Lung (tissue), 12 donors: ENCODE results near the gene ING5. TPM values are rescaled to one million over a fixed set of nuclear protein-coding genes. Genes with fewer than 3 reads are reported as not detected.

Experiments
- ATAC-seq: fragments of 200-7000 bp; cut with Tn5 transposase; one replicate; pipeline ENCODE4 v1.9.1; 2020; ENCODE audit warnings: moderate number of reproducible peaks; ENCODE audit not compliant: insufficient read depth, low FRiP score
- DNase-seq, 3 donors: peaks; one replicate each; pipeline ENCODE4 v3.0.0-alpha.2; 2013 to 2017
- H3K27ac ChIP-seq, 2 donors: one replicate each; pipeline ENCODE4 v1.5.1; 2013; ENCODE audit warnings: mild to moderate bottlenecking in 2 of 2, moderate library complexity in 2 of 2, control low read depth in 1 of 2, inconsistent platforms in 1 of 2, low read depth in 1 of 2, low read length in 1 of 2
- H3K27me3 ChIP-seq, 3 donors: one replicate each; pipeline ENCODE4 v1.5.1; 2013; ENCODE audit warnings: low read length in 2 of 3; ENCODE audit not compliant: control insufficient read depth in 3 of 3, insufficient read depth in 3 of 3
- H3K36me3 ChIP-seq, 4 donors: one replicate each; pipeline ENCODE4 v1.5.1; 2013; ENCODE audit warnings: low read length in 4 of 4, mild to moderate bottlenecking in 1 of 4, moderate library complexity in 1 of 4; ENCODE audit not compliant: control insufficient read depth in 4 of 4, insufficient read depth in 4 of 4
- H3K4me1 ChIP-seq, 5 donors: one replicate each; pipeline ENCODE4 v1.5.1; 2013; ENCODE audit warnings: low read length in 5 of 5, mild to moderate bottlenecking in 2 of 5, moderate library complexity in 1 of 5; ENCODE audit not compliant: control insufficient read depth in 5 of 5, insufficient read depth in 5 of 5
- H3K4me3 ChIP-seq: one replicate; pipeline ENCODE4 v1.5.1; 2013; ENCODE audit warnings: mild to moderate bottlenecking, control low read depth, moderate library complexity
- H3K9ac ChIP-seq, 2 donors: one replicate each; pipeline ENCODE4 v1.5.1; 2013; ENCODE audit warnings: low read length in 2 of 2, control low read depth in 1 of 2; ENCODE audit not compliant: insufficient read depth in 1 of 2
- H3K9me3 ChIP-seq, 4 donors: one replicate each; pipeline ENCODE4 v1.5.1; 2013; ENCODE audit warnings: low read length in 3 of 4, mild to moderate bottlenecking in 1 of 4, moderate library complexity in 1 of 4; ENCODE audit not compliant: control insufficient read depth in 4 of 4, insufficient read depth in 3 of 4
- CTCF ChIP-seq: IDR thresholded peaks from 2 replicates; pipeline ENCODE4 v1.5.1; 2012; ENCODE audit warnings: mild to moderate bottlenecking; ENCODE audit errors: control extremely low read depth, extremely low read depth
- WGBS, 2 donors: extraction: QIAGEN DNeasy Blood & Tissue Kit; methylation state at CpG; one replicate each; pipeline ENCODE4 v1.1.7; 2013; 5-methylcytosine and 5-hydroxymethylcytosine counted together
- polyA plus RNA-seq, 2 donors: library from polyadenylated mRNA; stranded (reverse); fragments of 200-250 nt; gene quantifications; one replicate each; pipeline ENCODE4 v1.2.1, GENCODE V29; 2013
- total RNA-seq, 2 donors: library from RNA; depleted of rRNA in 1 of 2; stranded (reverse); fragments of >200 nt in 1 of 2; gene quantifications; one replicate each; pipeline ENCODE4 v1.2.1, GENCODE V29; 2014 to 2021
- donor health status: control.
- donor health status: control.
- donor health status: Bipolar disorder and iron deficiency.
- donor health status: healthy.
- donor health status: DM: yes; HTN: yes; CAD: no.

The ING5 gene
- total and polyA plus RNA-seq, 4 donors, result 19.2 to 46.8 (median 31.1) TPM

- peaks cover 4 to 50% (median 21%) of the 10 kb centered on the region in 4 donors for H3K36me3 ChIP-seq
- WGBS, 2 donors, result 83 to 85% methylated on average over 42 of the region's 42 CpGs
- H3K4me1 ChIP-seq, result peaks cover 0 to 8% (median 0%) of the 10 kb centered on the region in 5 donors
- no peak for ATAC-seq
- H3K4me3 ChIP-seq, result no peak overlapping the region
- DNase-seq, result peak; percentile 45 to 81 (median 73)
- no peaks in the 10 kb centered on the region for H3K9me3 ChIP-seq
- H3K9ac ChIP-seq, result no peak overlapping the region
- no peaks in the 10 kb centered on the region for H3K27me3 ChIP-seq
- no peak overlapping the region for H3K27ac ChIP-seq
- no peak for TF ChIP-seq CTCF
Observed at GRCh38 chr2:241666627-241667400, 35.0 kb upstream of the ING5 start.

GRCh38 chr2:241668354-241668753, 33.5 kb upstream of the ING5 start:
- no peak overlapping the region for H3K9ac ChIP-seq
- DNase-seq (no peak), ATAC-seq (no peak)
- WGBS, 2 donors, result 97% methylated on average over 21 of the region's 21 CpGs
- no peaks in the 10 kb centered on the region for H3K9me3 ChIP-seq
- no peaks in the 10 kb centered on the region for H3K27me3 ChIP-seq
- H3K4me1 ChIP-seq, result peaks cover 0 to 8% (median 0%) of the 10 kb centered on the region in 5 donors
- H3K4me3 ChIP-seq, result no peak overlapping the region
- no peak for TF ChIP-seq CTCF
- H3K36me3 ChIP-seq, result peaks cover 4 to 62% (median 17%) of the 10 kb centered on the region in 4 donors
- H3K27ac ChIP-seq, result no peak overlapping the region

GRCh38 chr2:241668839-241669238, 33.0 kb upstream of the ING5 start:
- no peak overlapping the region for H3K9ac ChIP-seq
- no peaks in the 10 kb centered on the region for H3K27me3 ChIP-seq
- H3K9me3 ChIP-seq, result no peaks in the 10 kb centered on the region
- WGBS, 2 donors, result 91 to 94% methylated on average over 12 of the region's 12 CpGs
- DNase-seq (no peak), ATAC-seq (no peak)
- H3K27ac ChIP-seq, result no peak overlapping the region
- no peak overlapping the region for H3K4me3 ChIP-seq
- peaks cover 0 to 8% (median 0%) of the 10 kb centered on the region in 5 donors for H3K4me1 ChIP-seq
- TF ChIP-seq CTCF, result no peak
- peaks cover 4 to 63% (median 17%) of the 10 kb centered on the region in 4 donors for H3K36me3 ChIP-seq
